CD4-positive, alpha-beta T cell treated with Interferon gamma for 1 hour (primary cell): ENCODE results near the gene SOWAHA.
A peak's percentile ranks its signal among the peaks of the same experiment; 100 is the strongest.

Source experiments
- DNase-seq: peaks from one replicate; pipeline ENCODE4 v3.0.0-alpha.2; 2020

Gene SOWAHA

DNA sequence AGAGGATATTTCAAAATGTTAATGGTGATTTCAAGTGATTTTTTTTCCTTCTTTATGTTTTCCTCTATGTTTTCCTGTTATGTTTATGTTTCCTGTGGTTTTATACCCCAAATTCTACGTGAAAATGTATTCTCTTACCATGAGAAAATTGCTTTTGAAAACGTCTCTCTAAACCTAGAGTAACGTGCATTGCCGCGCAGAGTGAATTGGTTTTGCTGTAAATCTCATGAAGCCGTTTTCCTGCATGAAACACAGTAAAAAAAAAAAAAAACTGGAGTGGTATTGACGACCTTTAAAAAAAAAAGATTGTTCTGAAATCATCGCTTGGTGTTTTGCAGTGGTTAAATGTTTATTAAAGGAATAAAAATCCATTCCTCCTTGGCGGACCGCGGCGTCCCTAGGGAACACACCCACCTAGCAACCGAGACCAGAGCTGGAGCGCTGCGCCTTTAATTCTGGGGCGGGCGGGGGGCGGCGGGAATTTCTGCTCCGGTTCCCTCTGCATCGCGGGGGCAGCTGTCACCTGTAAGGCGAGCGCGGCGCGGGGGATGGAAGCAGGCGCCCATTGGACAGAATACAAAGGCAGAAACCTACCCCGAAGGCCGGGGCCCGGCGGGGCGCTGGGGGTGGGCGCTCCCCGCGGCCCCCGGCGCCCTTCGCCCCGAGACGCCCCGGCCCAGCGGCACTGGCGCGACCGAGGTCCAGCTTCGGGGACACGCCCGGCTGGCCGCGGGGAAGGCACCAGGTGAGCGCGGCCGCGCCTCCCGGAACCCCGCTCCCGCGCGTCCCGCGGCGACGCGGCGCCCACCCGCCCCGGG, at the start of gene SOWAHA:
TSS of gene SOWAHA (plus strand) at position 522 of the 818 bp plus-strand sequence. CDS start 320 bp downstream, outside the sequence.
- no peak for DNase-seq

DNA sequence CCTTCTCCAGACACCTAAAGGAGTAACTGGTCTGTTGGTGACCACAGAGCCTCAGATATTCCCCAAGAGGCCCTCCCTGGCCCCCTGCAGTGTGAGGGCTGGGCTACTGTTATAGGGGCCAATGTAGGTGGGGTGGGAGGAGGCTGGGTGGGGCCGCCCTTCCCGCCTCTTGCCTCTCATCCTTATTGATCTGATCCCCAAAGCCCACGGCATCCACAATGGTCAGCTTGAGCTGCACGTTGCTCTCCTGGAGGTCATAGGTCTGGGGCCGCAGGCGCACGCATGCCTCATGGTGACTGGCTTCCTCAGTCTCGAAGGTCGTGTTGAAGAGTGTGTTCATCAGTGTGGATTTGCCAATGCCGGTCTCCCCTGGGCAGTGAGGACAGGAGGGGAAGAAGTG, 49.1 kb upstream of the SOWAHA start:
- no peak for DNase-seq

- DNase-seq = no peak
These were observed 48.3 kb upstream of the SOWAHA start for GRCh38 chr5:132764671-132765238.

GRCh38 chr5:132765311-132766019, 47.6 kb upstream of the SOWAHA start:
- DNase-seq = no peak

DNA sequence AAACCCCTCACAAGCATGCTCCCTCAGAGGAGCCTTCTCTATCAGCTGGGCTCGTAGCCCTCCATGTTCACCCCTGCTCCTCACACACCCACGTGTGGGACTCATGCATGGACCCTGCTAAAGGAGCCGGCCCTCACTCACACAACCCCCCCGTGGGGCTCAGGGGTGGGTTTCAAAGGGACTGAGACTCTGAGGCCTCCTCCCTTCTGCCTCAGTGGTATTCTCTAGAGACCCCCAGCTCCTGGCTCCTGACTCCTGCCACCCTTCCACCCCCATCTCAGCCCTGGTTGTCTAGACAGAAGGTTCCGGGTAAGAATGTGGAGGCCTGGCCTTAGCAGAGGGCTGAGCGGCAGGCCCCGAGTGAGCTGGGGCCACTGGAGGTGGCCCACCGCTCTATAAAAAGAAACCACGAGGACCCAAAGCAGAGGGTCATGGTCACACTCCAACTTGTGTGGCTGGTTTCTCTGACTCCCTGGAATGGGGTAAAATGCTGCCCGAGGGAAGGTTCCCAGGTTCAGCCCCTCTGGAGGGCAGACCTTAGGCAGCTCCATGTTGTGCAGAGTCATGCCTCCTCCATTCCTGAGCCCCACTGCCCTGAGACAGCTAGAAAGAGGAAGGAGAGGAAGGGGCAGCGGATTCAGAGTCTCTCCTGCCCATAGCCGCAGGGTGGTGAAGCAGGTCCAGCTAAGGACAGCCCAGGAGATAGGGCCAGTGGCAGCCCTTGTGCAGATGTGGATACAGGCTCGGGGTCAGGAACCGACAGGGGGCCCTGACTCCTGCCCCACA, 46.9 kb upstream of the SOWAHA start:
- DNase-seq = no peak

GRCh38 chr5:132766806-132767055, 46.4 kb upstream of the SOWAHA start:
- DNase-seq = no peak

DNA sequence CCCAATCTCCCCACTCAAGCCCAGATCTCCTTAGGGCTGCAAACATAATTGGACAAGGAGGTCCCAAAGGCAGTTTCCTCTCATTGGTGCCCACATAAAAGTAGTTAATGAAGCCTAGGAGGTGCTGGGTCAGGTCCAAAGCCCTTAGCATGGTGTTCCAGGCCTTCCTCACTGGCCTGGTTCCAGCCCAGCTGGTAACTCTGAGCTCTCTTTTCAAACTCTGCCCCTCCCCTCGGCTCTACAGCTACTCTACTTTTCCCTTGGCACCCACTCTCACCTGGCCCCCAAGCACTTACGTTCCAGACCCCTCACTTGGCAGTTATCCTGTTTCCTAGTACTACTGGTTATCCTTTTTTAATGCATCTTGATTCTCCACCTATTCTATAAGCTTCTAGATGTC, 46.0 kb upstream of the SOWAHA start:
- no peak for DNase-seq

GRCh38 chr5:132768485-132768868, 44.6 kb upstream of the SOWAHA start:
- DNase-seq = no peak

- DNase-seq = no peak
These were observed 42.5 kb upstream of the SOWAHA start for GRCh38 chr5:132770476-132771159.

DNA sequence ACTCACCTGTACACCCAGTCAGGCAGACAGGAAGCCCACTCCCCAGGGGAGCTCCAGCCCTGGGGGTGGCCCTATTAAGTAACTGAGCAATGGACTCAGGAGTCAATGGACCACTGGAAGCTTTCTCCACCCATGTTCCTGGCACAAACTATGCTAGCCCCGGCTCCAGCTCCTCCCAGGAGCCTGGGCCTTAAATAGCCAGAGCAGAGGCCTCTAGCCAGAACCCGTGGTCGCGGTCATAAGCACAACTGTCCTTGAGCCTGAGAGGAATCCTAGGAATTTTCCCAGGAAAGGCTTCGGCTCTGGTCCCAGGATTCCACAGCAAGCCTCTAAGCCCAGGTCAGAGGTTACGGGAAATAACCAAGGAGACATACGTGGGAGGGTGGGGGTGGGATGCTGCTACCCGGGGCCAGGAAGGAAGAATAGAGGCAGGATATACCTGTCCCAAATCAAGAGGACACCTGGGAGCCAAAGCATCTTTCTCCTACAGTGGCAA, 41.6 kb upstream of the SOWAHA start:
- DNase-seq = no peak

- no peak for DNase-seq
These were observed 40.6 kb upstream of the SOWAHA start for GRCh38 chr5:132772291-132773070.

GRCh38 chr5:132773114-132773513, 40.0 kb upstream of the SOWAHA start:
- DNase-seq = no peak

- no peak for DNase-seq
These were observed 39.3 kb upstream of the SOWAHA start for GRCh38 chr5:132773601-132774355.

DNA sequence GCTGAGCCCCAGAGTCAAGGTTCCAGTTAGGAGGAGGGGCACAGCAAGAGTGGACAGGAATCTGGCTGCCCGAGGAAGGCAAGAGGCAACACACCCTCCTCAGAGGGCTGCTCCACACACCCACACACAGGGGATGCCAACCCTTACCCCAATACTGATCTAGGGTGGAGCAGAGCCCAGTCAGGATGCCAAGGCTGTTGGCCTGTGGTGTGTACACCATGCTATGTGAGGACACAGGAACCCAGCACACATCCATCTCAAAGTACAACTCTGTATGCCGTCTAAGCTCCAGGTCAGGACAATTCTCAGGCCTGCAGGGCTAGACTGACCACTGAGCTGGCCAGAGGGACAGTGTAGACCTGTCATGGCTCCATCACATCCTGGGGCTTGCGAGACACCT, 38.7 kb upstream of the SOWAHA start:
- DNase-seq = no peak

DNA sequence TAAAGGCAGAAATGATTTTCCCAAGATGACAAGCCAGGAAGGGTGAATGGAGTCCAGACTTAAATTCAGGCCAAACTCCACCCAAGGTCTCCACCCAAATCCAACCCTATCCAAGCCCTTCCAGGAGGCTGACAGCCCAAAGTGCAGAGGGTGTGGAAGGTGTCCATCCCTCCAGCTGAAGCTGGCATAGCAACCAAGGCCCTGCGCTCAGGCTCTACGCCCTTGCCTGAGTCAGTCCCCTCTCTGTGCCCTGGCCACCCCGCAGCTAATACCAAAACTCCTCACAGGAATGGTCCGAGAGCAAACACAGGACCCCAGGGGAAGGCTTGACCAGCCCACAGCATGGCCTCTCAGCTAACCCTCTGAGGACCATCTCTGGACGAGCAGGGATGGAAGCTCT, 38.2 kb upstream of the SOWAHA start:
- no peak for DNase-seq

DNA sequence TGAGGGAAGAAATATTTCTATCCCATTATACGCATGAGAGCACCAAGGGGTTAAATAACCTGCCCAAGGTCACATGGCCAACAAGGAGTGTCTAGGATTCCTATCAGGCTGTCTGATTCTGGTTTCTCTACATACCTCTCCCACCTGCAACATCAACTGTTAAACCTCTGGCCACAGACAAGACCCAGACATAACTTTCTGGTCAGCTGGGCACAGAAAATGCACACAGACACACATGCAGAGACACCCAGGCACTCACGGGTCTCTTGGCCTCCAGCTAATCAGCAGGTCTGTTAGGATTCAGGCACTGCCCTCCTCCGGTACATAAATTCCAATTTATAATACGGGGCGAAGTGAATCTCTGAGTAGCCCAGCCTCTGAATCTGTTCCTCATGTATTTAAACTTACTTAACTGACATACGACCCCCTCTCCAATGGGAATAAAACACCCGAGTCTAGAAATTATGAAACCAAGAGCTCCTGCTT, 37.6 kb upstream of the SOWAHA start:
- no peak for DNase-seq

DNA sequence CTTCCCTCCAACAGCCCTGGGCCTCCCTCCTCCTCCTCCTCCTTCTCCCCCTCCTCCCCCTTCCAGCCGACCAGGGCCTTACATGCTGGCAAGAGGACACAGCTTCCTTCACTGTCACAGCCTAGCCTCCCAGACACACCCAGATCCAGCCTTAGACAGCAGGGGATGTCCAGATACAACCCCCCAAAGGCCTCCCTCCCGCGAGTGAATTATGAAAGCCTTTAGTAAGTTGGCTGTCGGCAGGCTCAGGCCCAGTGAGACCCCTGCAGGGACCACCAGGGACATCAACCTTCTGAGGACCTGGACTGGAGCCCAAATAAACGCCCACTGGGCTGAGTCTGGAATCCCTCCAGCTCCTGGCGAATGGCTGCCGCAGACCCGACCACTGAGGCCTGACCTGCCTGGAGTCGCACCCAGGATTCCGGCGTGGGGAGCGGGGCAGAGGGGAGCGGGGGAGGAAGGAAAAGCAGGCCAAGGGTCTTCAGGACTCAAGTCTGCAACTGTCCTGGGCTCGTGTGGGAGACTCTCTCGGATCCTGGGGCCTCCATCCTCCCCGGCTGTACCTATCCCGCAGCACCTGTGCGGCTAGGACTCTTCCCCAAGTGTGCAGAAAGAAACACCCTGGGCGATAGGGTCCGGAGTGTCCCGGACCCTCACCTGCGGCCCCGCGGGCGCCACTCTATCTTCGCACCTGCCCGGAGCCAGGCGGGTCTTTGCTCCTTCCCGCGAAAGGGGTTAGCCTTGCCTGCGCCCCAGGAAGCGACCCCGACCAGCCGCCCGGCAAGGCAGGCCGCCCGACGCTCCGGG, 36.8 kb upstream of the SOWAHA start:
- no peak for DNase-seq

DNA sequence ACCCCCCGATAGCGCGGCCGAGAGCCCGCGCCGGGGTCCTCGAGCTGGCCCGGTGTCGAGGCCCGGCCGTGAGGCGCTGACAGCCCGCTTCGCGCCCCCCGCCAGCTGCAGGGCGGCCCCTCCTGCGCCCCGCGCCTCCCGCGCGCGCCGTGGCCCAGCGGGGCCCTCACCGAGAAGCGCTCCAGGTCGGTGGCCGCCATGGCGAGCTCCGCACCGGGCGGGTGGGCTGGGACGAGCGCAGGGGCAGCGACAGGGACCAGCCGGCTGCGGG, 36.2 kb upstream of the SOWAHA start:
- DNase-seq = no peak

GRCh38 chr5:132777209-132778069, 35.7 kb upstream of the SOWAHA start, which contains the start of gene SEPTIN8:
SEPTIN8 (minus strand) TSS chr5:132777239; CDS start chr5:132777137, 102 bp downstream.
- DNase-seq = peak; percentile 34
